Testis (tissue), 2 donors: ENCODE results near the gene P2RX3.

Source experiments
- POLR2A ChIP-seq: fragments of 450-650 bp; IDR thresholded peaks from one replicate; pipeline ENCODE4 v1.6.1; 2017; ENCODE audit warnings: antibody characterized with exemption, mild to moderate bottlenecking, moderate library complexity
- TF ChIP-seq, protein P1 (sequence below), 3 experiments: fragments of 450-650 bp in 2 of 3; fragments of 200-600 bp in 1 of 3; sonication (generic) in 1 of 3; IDR thresholded peaks; one replicate each; pipeline ENCODE4 v1.5.1; 2016 to 2019; ENCODE audit warnings: antibody characterized with exemption in 3 of 3, mild to moderate bottlenecking in 2 of 3, moderate library complexity in 1 of 3

DNA sequence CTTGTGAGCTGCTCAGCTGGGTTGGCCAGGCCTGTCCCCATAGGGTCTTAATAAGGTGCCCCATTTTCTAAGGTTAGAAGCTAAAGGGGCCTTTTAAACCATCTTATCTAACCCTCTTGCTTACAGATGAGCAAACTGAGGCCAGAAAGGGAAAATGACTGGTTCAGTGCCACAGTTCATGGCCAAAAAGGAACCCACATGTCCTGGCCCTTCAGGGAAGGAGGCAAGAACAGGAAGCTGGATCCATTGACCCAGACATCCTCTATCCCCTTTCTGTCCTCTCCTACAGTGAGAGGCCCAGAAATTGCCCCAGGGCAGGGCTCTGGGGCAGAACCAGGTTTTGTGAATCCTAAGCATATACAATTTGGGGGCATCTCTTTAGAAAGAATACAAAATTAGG is 32.8 kb downstream of the P2RX3 start:
- TF ChIP-seq, protein P1, sequence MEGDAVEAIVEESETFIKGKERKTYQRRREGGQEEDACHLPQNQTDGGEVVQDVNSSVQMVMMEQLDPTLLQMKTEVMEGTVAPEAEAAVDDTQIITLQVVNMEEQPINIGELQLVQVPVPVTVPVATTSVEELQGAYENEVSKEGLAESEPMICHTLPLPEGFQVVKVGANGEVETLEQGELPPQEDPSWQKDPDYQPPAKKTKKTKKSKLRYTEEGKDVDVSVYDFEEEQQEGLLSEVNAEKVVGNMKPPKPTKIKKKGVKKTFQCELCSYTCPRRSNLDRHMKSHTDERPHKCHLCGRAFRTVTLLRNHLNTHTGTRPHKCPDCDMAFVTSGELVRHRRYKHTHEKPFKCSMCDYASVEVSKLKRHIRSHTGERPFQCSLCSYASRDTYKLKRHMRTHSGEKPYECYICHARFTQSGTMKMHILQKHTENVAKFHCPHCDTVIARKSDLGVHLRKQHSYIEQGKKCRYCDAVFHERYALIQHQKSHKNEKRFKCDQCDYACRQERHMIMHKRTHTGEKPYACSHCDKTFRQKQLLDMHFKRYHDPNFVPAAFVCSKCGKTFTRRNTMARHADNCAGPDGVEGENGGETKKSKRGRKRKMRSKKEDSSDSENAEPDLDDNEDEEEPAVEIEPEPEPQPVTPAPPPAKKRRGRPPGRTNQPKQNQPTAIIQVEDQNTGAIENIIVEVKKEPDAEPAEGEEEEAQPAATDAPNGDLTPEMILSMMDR (IDR thresholded peaks at IDR 0.05), result no peak
- TF ChIP-seq POLR2A, result no peak
